Hepatocyte (in vitro differentiated cells): ENCODE measurements around the gene ABHD2. TPM values are rescaled to one million over a fixed set of nuclear protein-coding genes. Genes with fewer than 3 reads are reported as not detected.

Experiments used
- DNase-seq: peaks from one replicate; pipeline ENCODE4 v3.0.0-alpha.2; 2016; ENCODE audit warnings: low spot score
- H2AFZ ChIP-seq: fragments of 200-600 bp; sonication (generic); 2 replicates; pipeline ENCODE4 v1.6.0; 2016; ENCODE audit warnings: antibody characterized with exemption, mild to moderate bottlenecking
- H3K27ac ChIP-seq: fragments of 200-600 bp; sonication (generic); 2 replicates; pipeline ENCODE4 v1.5.1; 2016; ENCODE audit warnings: mild to moderate bottlenecking
- H3K27me3 ChIP-seq: fragments of 200-600 bp; sonication (generic); 2 replicates; pipeline ENCODE4 v1.6.1; 2016
- H3K36me3 ChIP-seq: fragments of 200-600 bp; sonication (generic); replicated peaks from 2 replicates; pipeline ENCODE4 v1.5.1; 2016; ENCODE audit warnings: low read depth; ENCODE audit not compliant: insufficient read depth
- H3K4me1 ChIP-seq: fragments of 200-600 bp; sonication (generic); 2 replicates; pipeline ENCODE4 v1.5.1; 2016; ENCODE audit warnings: mild to moderate bottlenecking, moderate library complexity; ENCODE audit not compliant: insufficient read depth
- H3K4me2 ChIP-seq: fragments of 200-600 bp; sonication (generic); 2 replicates; pipeline ENCODE4 v1.6.0; 2016
- H3K4me3 ChIP-seq: fragments of 200-600 bp; sonication (generic); 2 replicates; pipeline ENCODE4 v1.5.1; 2016; ENCODE audit warnings: mild to moderate bottlenecking
- H3K79me2 ChIP-seq: fragments of 200-600 bp; sonication (generic); 2 replicates; pipeline ENCODE4 v1.6.0; 2017; ENCODE audit warnings: mild to moderate bottlenecking
- H3K9me2 ChIP-seq: fragments of 200-600 bp; sonication (generic); replicated peaks from 2 replicates; pipeline ENCODE4 v1.6.0; 2017; ENCODE audit warnings: mild to moderate bottlenecking; ENCODE audit not compliant: insufficient read depth
- H3K9me3 ChIP-seq: fragments of 200-600 bp; sonication (generic); 2 replicates; pipeline ENCODE4 v1.5.1; 2016; ENCODE audit warnings: low read depth, mild to moderate bottlenecking
- H4K20me1 ChIP-seq: fragments of 200-600 bp; sonication (generic); 2 replicates; pipeline ENCODE4 v1.6.0; 2016; ENCODE audit warnings: mild to moderate bottlenecking; ENCODE audit not compliant: insufficient read depth, poor library complexity, severe bottlenecking
- EZH2 ChIP-seq: fragments of 200-600 bp; sonication (generic); IDR thresholded peaks from 2 replicates; pipeline ENCODE4 v1.6.1; 2016; ENCODE audit warnings: antibody characterized with exemption, mild to moderate bottlenecking, borderline replicate concordance
- EZH2phosphoT487 ChIP-seq: fragments of 200-600 bp; sonication (generic); IDR thresholded peaks from one replicate; pipeline ENCODE4 v1.6.1; 2018; ENCODE audit warnings: antibody characterized with exemption, mild to moderate bottlenecking, low read depth, moderate library complexity; ENCODE audit not compliant: unreplicated experiment, severe bottlenecking
- WGBS: methylation state at CpG from one replicate; pipeline ENCODE4 v1.1.6; 2016; ENCODE audit warnings: low lambda C conversion rate; ENCODE audit errors: missing lambda C conversion rate; 5-methylcytosine and 5-hydroxymethylcytosine counted together
- polyA plus RNA-seq: library from polyadenylated mRNA; unstranded; fragments of >200 nt; fragmentation: Nextera tagmentation; extraction: Ambion mirVana; gene quantifications from 2 replicates; pipeline ENCODE4 v1.2.1, GENCODE V29; 2016
- total RNA-seq: library from RNA; depleted of rRNA; stranded (reverse); fragments of >200 nt; gene quantifications from 2 replicates; pipeline ENCODE4 v1.2.3, GENCODE V29; 2014
- TF ChIP-seq, protein P1 (sequence below): fragments of 200-600 bp; sonication (generic); IDR thresholded peaks from 2 replicates; pipeline ENCODE4 v1.5.1; 2016; ENCODE audit warnings: antibody characterized with exemption, mild to moderate bottlenecking; ENCODE audit not compliant: poor library complexity

Gene ABHD2
- total and polyA plus RNA-seq, 2 experiments from 2014 or later, result 11.7 to 59.7 TPM

GRCh38 chr15:89111961-89112340 is 23.7 kb downstream of the ABHD2 start:
- Histone ChIP-seq H3K9me2 (no peaks in the 10 kb centered on the region), H3K27me3 (no peaks in the 10 kb centered on the region), H3K4me1 (peaks cover 54% of the 10 kb centered on the region), H4K20me1 (no peaks in the 10 kb centered on the region), H3K27ac (peak overlapping the region; percentile 95), H3K79me2 (peaks cover 17% of the 10 kb centered on the region), H2AFZ (no peak overlapping the region), H3K4me2 (no peak overlapping the region), H3K4me3 (no peak overlapping the region), H3K9me3 (no peaks in the 10 kb centered on the region), H3K36me3 (no peaks in the 10 kb centered on the region)
- WGBS, result 89% methylated on average over 4 of the region's 4 CpGs
- DNase-seq, result no peak
- TF ChIP-seq EZH2phosphoT487, result no peak

DNA sequence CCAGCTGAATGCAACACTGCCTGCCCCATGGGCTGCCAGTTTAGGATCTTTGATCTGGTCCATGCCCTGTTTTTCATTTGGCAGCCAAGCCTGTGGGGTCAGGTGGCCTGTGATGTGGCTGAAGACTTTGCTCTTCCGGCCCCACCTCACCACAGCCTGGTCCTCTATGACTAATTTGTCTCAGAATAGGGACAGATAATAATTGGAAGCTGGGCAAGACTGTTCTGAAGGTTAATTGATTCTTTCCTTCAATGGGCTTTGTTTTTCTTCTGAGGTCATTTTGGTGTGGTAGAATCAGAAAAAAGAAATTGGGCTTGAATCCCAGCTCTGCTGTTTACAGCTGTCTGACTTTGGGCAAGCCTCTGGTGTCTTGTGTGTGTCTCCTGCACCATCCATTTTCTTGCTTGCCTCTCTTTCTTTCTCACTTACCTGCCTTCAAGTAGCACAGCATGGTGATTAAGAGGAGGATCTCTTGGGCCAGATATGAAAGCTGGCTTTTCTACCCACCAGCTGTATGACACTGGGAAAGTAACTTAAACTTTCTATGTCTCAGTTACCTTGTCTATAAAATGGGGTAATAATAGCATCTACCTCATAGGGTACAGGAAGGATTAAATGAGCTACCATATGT is 24.2 kb downstream of the ABHD2 start:
- Histone ChIP-seq H3K9me3 (no peaks in the 10 kb centered on the region), H3K79me2 (peaks cover 19% of the 10 kb centered on the region), H3K4me2 (peak overlapping the region; percentile 16), H2AFZ (no peak overlapping the region), H3K27ac (peak overlapping the region; percentile 95), H4K20me1 (no peaks in the 10 kb centered on the region), H3K4me3 (no peak overlapping the region), H3K4me1 (peaks cover 54% of the 10 kb centered on the region), H3K27me3 (no peaks in the 10 kb centered on the region), H3K9me2 (no peaks in the 10 kb centered on the region), H3K36me3 (no peaks in the 10 kb centered on the region)
- DNase-seq, result peak; percentile 71
- 70% methylated on average over 1 of the region's 1 CpG for WGBS
- TF ChIP-seq EZH2, result no peak
- TF ChIP-seq EZH2phosphoT487, result no peak
- TF ChIP-seq, protein P1, sequence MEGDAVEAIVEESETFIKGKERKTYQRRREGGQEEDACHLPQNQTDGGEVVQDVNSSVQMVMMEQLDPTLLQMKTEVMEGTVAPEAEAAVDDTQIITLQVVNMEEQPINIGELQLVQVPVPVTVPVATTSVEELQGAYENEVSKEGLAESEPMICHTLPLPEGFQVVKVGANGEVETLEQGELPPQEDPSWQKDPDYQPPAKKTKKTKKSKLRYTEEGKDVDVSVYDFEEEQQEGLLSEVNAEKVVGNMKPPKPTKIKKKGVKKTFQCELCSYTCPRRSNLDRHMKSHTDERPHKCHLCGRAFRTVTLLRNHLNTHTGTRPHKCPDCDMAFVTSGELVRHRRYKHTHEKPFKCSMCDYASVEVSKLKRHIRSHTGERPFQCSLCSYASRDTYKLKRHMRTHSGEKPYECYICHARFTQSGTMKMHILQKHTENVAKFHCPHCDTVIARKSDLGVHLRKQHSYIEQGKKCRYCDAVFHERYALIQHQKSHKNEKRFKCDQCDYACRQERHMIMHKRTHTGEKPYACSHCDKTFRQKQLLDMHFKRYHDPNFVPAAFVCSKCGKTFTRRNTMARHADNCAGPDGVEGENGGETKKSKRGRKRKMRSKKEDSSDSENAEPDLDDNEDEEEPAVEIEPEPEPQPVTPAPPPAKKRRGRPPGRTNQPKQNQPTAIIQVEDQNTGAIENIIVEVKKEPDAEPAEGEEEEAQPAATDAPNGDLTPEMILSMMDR, result no peak

DNA sequence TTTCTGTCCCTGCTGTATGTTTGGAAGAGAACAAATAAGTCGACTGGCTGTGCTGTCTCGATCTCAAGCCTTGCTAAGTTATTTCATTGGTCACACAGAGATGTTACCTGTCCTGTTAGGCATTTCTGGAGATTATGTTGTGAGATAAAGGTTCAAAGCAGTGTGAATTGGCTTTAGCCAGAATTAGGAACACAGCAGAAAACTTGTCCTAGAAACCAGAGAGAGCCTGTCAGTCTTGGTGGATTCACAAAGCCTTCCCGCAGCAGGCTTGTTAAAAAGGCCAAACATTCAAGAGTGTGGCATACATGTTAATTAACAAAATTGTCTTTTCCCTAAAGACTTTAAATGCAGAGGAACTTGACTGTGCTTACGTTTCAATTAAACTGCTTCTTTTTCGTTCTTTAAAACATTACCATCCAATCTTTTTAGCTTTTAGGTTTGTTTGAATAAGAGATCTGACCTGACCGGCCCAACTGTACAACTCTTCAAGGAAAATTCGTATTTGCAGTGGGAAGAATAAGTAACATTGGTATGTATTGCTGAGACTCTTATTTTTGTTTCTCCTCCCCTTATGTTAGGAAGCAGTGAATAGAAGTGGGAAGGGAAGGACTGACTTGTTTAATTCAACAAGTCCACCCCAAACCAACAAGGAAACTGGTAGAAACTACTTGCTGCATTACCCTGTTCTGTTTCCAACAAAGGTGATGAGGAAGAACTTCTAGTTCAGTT is 25.2 kb downstream of the ABHD2 start:
- no peak overlapping the region for H3K4me3 ChIP-seq
- DNase-seq, result no peak
- no peaks in the 10 kb centered on the region for H3K9me3 ChIP-seq
- 49% methylated on average over 7 of the region's 7 CpGs for WGBS
- peaks cover 57% of the 10 kb centered on the region for H3K4me1 ChIP-seq
- no peaks in the 10 kb centered on the region for H3K27me3 ChIP-seq
- H3K4me2 ChIP-seq, result peak overlapping the region; percentile 0
- H3K9me2 ChIP-seq, result no peaks in the 10 kb centered on the region
- no peak overlapping the region for H2AFZ ChIP-seq
- H3K79me2 ChIP-seq, result peaks cover 22% of the 10 kb centered on the region
- TF ChIP-seq EZH2phosphoT487 (no peak), EZH2 (no peak)
- TF ChIP-seq, protein P1, result no peak
- H3K27ac ChIP-seq, result peak overlapping the region; percentile 95
- no peaks in the 10 kb centered on the region for H3K36me3 ChIP-seq
- no peaks in the 10 kb centered on the region for H4K20me1 ChIP-seq

DNA sequence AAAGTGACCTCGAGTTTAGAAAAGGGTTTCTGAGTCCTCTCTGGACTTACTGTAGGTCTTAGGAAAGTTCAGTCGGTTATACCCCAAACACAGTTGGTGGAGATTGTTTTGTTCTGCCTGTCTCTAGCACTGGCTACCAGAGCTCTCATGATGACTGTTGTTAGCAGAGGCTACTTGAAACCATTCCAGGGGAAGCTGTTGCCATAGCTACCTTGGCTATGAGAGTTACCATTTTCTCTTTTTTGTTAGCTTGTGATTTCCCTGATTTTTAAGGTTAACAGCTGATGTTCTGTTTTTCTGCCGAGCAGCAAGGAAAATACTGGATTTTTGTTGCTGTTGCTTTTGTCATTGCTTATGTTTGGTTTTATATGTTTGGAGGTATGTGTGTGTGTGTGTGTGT is 26.7 kb downstream of the ABHD2 start:
- Histone ChIP-seq H3K4me2 (peak overlapping the region; percentile 61), H3K9me3 (no peaks in the 10 kb centered on the region), H3K4me1 (peaks cover 61% of the 10 kb centered on the region), H3K9me2 (no peaks in the 10 kb centered on the region), H3K79me2 (peaks cover 22% of the 10 kb centered on the region), H3K27ac (peak overlapping the region; percentile 95), H3K4me3 (no peak overlapping the region), H4K20me1 (no peaks in the 10 kb centered on the region), H3K27me3 (no peaks in the 10 kb centered on the region), H3K36me3 (no peaks in the 10 kb centered on the region), H2AFZ (no peak overlapping the region)
- no peak for TF ChIP-seq EZH2
- TF ChIP-seq, protein P1, result no peak
- TF ChIP-seq EZH2phosphoT487, result no peak
- 74% methylated on average over 3 of the region's 3 CpGs for WGBS
- DNase-seq, result no peak
